ENCODE data around the gene EPHA7. TPM values are rescaled to one million over a fixed set of nuclear protein-coding genes. Genes with fewer than 3 reads are reported as not detected.

The EPHA7 gene
- total and polyA plus RNA-seq, 2 donors from 2014 or later = 2.6 to 27.0 TPM

DNA sequence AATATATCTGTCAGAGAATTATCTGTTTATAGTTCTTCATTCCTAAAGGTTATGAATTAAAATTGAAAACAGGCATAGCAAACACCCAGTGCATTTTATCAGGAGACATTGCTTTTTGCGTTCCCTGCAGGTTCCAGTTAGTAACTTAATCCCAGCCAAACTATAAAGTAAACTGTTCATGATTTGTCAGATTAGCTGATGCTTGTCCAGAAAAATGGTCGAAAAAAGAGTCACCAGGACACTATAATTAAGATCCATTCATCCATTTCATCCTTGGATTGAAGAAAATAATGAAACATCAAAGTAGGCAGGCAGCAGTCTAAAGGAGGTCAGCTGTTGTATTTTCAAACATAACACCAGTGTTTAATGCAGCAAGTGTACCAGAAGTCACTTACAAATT, 75.9 kb downstream of the EPHA7 start:
- Histone ChIP-seq H3K4me3 (ENCODE audit: low read length in 3 of 3) (no peak overlapping the region), H3K9ac (ENCODE audit: low read length in 3 of 3) (no peak overlapping the region), H3K4me1 (ENCODE audit: control insufficient read depth in 2 of 3, insufficient read depth in 2 of 3, low read depth in 1 of 3, low read length in 3 of 3) (no peaks in the 10 kb centered on the region), H3K27me3 (ENCODE audit: control insufficient read depth, insufficient read depth, low read length) (no peaks in the 10 kb centered on the region), H3K27ac (ENCODE audit: low read depth in 2 of 2, low read length in 2 of 2) (no peak overlapping the region), H3K36me3 (ENCODE audit: control insufficient read depth in 2 of 3, insufficient read depth in 3 of 3, low read length in 3 of 3) (no peaks in the 10 kb centered on the region), H3K9me3 (ENCODE audit: control insufficient read depth in 2 of 3, insufficient read depth in 1 of 3, low read length in 3 of 3) (no peaks in the 10 kb centered on the region)
- FAIRE-seq (no peak), DNase-seq (peak in 2 of 5 donors; percentile 26 to 43)
- intact Hi-C loops (cut with DNase I) = no loop called here
- TF ChIP-seq, protein P1, sequence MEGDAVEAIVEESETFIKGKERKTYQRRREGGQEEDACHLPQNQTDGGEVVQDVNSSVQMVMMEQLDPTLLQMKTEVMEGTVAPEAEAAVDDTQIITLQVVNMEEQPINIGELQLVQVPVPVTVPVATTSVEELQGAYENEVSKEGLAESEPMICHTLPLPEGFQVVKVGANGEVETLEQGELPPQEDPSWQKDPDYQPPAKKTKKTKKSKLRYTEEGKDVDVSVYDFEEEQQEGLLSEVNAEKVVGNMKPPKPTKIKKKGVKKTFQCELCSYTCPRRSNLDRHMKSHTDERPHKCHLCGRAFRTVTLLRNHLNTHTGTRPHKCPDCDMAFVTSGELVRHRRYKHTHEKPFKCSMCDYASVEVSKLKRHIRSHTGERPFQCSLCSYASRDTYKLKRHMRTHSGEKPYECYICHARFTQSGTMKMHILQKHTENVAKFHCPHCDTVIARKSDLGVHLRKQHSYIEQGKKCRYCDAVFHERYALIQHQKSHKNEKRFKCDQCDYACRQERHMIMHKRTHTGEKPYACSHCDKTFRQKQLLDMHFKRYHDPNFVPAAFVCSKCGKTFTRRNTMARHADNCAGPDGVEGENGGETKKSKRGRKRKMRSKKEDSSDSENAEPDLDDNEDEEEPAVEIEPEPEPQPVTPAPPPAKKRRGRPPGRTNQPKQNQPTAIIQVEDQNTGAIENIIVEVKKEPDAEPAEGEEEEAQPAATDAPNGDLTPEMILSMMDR (IDR thresholded peaks at IDR 0.05; ENCODE audit: borderline replicate concordance, extremely low read depth, insufficient read depth) = no peak

DNA sequence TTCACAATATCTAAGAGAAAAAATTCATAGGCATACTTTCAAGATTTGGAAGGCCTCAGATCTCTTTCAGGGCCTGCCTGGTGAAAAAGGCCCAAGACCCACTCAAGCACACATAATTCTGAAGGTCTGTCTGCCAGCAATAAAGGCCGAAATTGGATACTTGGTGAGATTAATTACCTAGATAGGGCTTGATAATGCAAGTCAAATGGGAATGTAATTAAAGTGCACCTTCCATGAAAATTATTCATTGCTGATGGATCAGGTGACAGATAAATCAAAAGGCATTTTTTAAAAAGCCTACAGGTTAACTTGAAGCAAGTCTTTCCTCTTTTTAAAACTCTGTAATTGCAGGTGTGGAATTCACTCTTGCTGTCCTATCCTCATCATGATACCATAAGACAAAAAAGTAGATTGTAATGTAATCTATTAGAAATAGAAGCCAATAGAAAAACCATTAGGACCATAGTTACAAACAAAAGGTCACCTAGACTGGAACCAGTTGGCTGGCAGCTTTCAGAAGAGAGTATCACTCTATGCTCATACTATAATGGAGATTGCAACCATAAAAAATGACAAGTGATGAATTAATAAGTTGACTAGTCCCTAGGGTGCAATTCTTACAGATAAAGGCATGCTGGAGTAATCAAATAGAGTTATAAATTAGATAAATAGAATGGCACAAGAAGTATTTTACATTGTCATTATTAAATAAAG, 77.3 kb downstream of the EPHA7 start:
- TF ChIP-seq, protein P1 (IDR thresholded peaks at IDR 0.05; ENCODE audit: borderline replicate concordance, extremely low read depth, insufficient read depth) = no peak
- intact Hi-C loops (cut with DNase I) = no loop called here
- Histone ChIP-seq H3K9ac (ENCODE audit: low read length in 3 of 3) (no peak overlapping the region), H3K36me3 (ENCODE audit: control insufficient read depth in 2 of 3, insufficient read depth in 3 of 3, low read length in 3 of 3) (no peaks in the 10 kb centered on the region), H3K27ac (ENCODE audit: low read depth in 2 of 2, low read length in 2 of 2) (no peak overlapping the region), H3K27me3 (ENCODE audit: control insufficient read depth, insufficient read depth, low read length) (no peaks in the 10 kb centered on the region), H3K4me1 (ENCODE audit: control insufficient read depth in 2 of 3, insufficient read depth in 2 of 3, low read depth in 1 of 3, low read length in 3 of 3) (no peaks in the 10 kb centered on the region), H3K4me3 (ENCODE audit: low read length in 3 of 3) (no peak overlapping the region), H3K9me3 (ENCODE audit: control insufficient read depth in 2 of 3, insufficient read depth in 1 of 3, low read length in 3 of 3) (no peaks in the 10 kb centered on the region)
- DNase-seq = peak in 3 of 5 donors; percentile 16 to 85 (median 77)
- no peak for FAIRE-seq

DNA sequence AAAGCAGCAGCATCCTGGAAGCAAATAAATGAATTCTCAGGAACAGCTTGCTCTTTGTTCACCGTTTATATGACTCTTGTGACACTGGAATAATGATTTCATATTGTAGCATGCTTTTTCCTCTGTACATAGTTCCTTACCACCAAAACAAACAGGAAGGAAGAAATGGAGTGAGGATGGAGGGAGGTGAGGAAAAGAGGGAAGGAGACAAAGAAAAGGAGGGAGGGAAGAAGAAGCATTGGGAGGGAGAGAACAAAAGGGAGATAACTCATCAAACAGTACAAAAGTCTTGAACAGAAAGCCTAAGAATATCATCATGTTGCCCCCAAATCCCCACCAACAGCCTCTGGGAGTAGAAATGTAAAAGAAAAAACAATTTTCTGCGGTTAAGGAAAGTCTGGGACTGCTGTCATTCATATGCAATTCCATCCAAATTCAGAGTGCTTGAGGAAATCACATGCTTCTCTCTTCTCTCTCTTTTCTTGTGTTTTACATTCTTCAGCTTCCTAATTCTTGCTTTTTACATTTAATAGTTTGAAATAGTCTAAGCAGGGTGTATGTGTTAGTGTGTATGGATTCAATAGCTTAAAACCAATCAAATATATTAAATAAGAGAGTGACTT, 81.5 kb downstream of the EPHA7 start:
- intact Hi-C loops (cut with DNase I) = no loop called here
- TF ChIP-seq, protein P1 (IDR thresholded peaks at IDR 0.05; ENCODE audit: borderline replicate concordance, extremely low read depth, insufficient read depth) = no peak
- Histone ChIP-seq H3K9ac (ENCODE audit: low read length in 3 of 3) (no peak overlapping the region), H3K36me3 (ENCODE audit: control insufficient read depth in 2 of 3, insufficient read depth in 3 of 3, low read length in 3 of 3) (no peaks in the 10 kb centered on the region), H3K27me3 (ENCODE audit: control insufficient read depth, insufficient read depth, low read length) (no peaks in the 10 kb centered on the region), H3K9me3 (ENCODE audit: control insufficient read depth in 2 of 3, insufficient read depth in 1 of 3, low read length in 3 of 3) (peaks cover 0 to 3% (median 0%) of the 10 kb centered on the region in 3 donors), H3K27ac (ENCODE audit: low read depth in 2 of 2, low read length in 2 of 2) (no peak overlapping the region), H3K4me1 (ENCODE audit: control insufficient read depth in 2 of 3, insufficient read depth in 2 of 3, low read depth in 1 of 3, low read length in 3 of 3) (no peaks in the 10 kb centered on the region), H3K4me3 (ENCODE audit: low read length in 3 of 3) (no peak overlapping the region)
- FAIRE-seq (no peak), DNase-seq (no peak)
